ENCODE data around the gene RBM47. TPM values are rescaled to one million over a fixed set of nuclear protein-coding genes. Genes with fewer than 3 reads are reported as not detected.
"Not testable (repeated sequence)": the region's sequence is repeated elsewhere in the genome, so short reads cannot be mapped to it uniquely, and the experiment has no call there.

RBM47 gene
- total RNA-seq, 5 donors from 2014 or later (not counting 1 experiment from before 2014, with no cell fraction given) = 0.19 to 1.3 (median 0.79) TPM

- Mint-ChIP-seq H3K9me3 (no peaks in the 10 kb centered on the region), H3K27me3 (peaks cover 1 to 5% of the 10 kb centered on the region in 2 donors), H3K36me3 (no peaks in the 10 kb centered on the region), H3K27ac (no peak overlapping the region), H3K4me1 (no peaks in the 10 kb centered on the region), H3K4me3 (no peak overlapping the region)
- H3K27ac ChIP-seq (ENCODE audit: low read length) = no peak overlapping the region
- WGBS (ENCODE audit: insufficient coverage) = 35% methylated on average over 2 of the region's 3 CpGs
- H3K4me3 ChIP-seq (ENCODE audit: control insufficient read depth in 1 of 2, extremely low read depth in 1 of 2, low read length in 1 of 2) = no peak overlapping the region
- no peaks in the 10 kb centered on the region for H3K36me3 ChIP-seq (ENCODE audit: control insufficient read depth in 2 of 2, extremely low read depth in 1 of 2, insufficient read depth in 1 of 2, low read length in 1 of 2)
- no peaks in the 10 kb centered on the region for H3K4me1 ChIP-seq (ENCODE audit: control insufficient read depth in 1 of 2, extremely low read depth in 1 of 2, insufficient read depth in 2 of 2, low read length in 2 of 2)
- peaks cover 0 to 3% of the 10 kb centered on the region in 2 experiments for H3K27me3 ChIP-seq (replicated peaks in 1 of 2; ENCODE audit: control insufficient read depth in 2 of 2, extremely low read depth in 1 of 2, insufficient read depth in 2 of 2, low read length in 1 of 2)
- ChIA-PET CTCF (no interaction called here), POLR2A (no interaction called here)
- H3K9me3 ChIP-seq = no peaks in the 10 kb centered on the region
- ATAC-seq (replicated peaks in 1 of 4) = no peak
- peak in 3 of 35 experiments; percentile 1 to 33 (median 5) for DNase-seq
Observed at GRCh38 chr4:40564004-40564403, 65.7 kb downstream of the RBM47 start.

DNA sequence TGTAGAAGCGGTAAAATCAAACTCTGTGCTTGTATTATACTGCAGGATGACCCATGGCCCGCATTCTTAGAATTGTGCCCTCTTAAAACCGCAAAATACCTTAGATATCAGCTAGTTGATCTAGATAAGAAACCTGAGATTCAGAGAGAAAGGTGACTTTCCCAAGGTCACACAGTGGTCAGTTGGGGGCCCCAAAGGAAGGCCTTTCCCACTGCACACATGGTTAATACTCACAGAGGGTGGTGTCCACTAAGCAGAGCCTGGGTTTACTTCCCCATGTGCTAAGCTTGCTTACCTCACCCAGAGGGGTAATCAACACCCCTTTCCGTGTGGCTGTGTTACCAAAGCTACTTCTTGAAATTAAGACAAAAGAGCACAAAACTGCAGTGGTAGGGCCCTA, 66.3 kb downstream of the RBM47 start:
- no peak overlapping the region for H3K27ac Mint-ChIP-seq
- H3K27me3 Mint-ChIP-seq = peaks cover 0 to 5% of the 10 kb centered on the region in 2 donors
- no CpG with 5 or more reads among the region's 4 CpGs for WGBS (ENCODE audit: insufficient coverage)
- no peaks in the 10 kb centered on the region for H3K4me1 Mint-ChIP-seq
- ATAC-seq (replicated peaks in 1 of 4) (no peak), DNase-seq (no peak)
- no peaks in the 10 kb centered on the region for H3K36me3 Mint-ChIP-seq
- H3K9me3 Mint-ChIP-seq = no peaks in the 10 kb centered on the region
- CTCF ChIA-PET = no interaction called here
- POLR2A ChIA-PET = no interaction called here
- Histone ChIP-seq H3K4me3 (ENCODE audit: control insufficient read depth in 1 of 2, extremely low read depth in 1 of 2, low read length in 1 of 2) (no peak overlapping the region), H3K27me3 (replicated peaks in 1 of 2; ENCODE audit: control insufficient read depth in 2 of 2, extremely low read depth in 1 of 2, insufficient read depth in 2 of 2, low read length in 1 of 2) (peaks cover 0 to 3% of the 10 kb centered on the region in 2 experiments), H3K36me3 (ENCODE audit: control insufficient read depth in 2 of 2, extremely low read depth in 1 of 2, insufficient read depth in 1 of 2, low read length in 1 of 2) (no peaks in the 10 kb centered on the region), H3K9me3 (no peaks in the 10 kb centered on the region), H3K27ac (ENCODE audit: low read length) (no peak overlapping the region), H3K4me1 (ENCODE audit: control insufficient read depth in 1 of 2, extremely low read depth in 1 of 2, insufficient read depth in 2 of 2, low read length in 2 of 2) (no peaks in the 10 kb centered on the region)
- no peak overlapping the region for H3K4me3 Mint-ChIP-seq

DNA sequence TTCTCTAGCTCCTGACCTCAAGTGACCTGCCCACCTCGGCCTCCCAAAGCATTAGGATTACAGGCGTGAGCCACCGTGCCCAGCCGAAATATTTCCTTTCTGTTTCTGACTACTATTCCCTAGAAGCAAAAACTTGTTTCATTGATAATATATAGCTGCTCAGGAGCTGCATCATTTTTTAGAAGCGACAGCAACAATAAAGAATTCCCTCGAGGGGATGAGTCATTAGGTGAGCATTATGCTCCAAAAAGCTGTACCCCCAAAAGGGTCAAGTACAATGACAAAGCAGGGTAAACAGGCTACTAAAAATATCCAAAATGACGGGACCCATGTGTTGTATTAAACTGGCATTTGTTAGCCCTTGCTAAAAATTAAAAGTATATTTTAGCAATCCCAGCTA, 67.0 kb downstream of the RBM47 start:
- no peak overlapping the region for H3K27ac ChIP-seq (ENCODE audit: low read length)
- POLR2A ChIA-PET = no interaction called here
- Mint-ChIP-seq H3K27ac (no peak overlapping the region), H3K9me3 (no peaks in the 10 kb centered on the region), H3K4me1 (no peaks in the 10 kb centered on the region), H3K27me3 (peaks cover 0 to 5% of the 10 kb centered on the region in 2 donors), H3K4me3 (no peak overlapping the region), H3K36me3 (no peaks in the 10 kb centered on the region)
- H3K9me3 ChIP-seq = no peaks in the 10 kb centered on the region
- no peaks in the 10 kb centered on the region for H3K36me3 ChIP-seq (ENCODE audit: control insufficient read depth in 2 of 2, extremely low read depth in 1 of 2, insufficient read depth in 1 of 2, low read length in 1 of 2)
- no peak overlapping the region for H3K4me3 ChIP-seq (ENCODE audit: control insufficient read depth in 1 of 2, extremely low read depth in 1 of 2, low read length in 1 of 2)
- 85% methylated on average over 2 of the region's 7 CpGs for WGBS (ENCODE audit: insufficient coverage)
- H3K27me3 ChIP-seq (replicated peaks in 1 of 2; ENCODE audit: control insufficient read depth in 2 of 2, extremely low read depth in 1 of 2, insufficient read depth in 2 of 2, low read length in 1 of 2) = peaks cover 0 to 3% of the 10 kb centered on the region in 2 experiments
- ATAC-seq (replicated peaks in 1 of 4) = no peak
- no peak for DNase-seq
- CTCF ChIA-PET = no interaction called here
- no peaks in the 10 kb centered on the region for H3K4me1 ChIP-seq (ENCODE audit: control insufficient read depth in 1 of 2, extremely low read depth in 1 of 2, insufficient read depth in 2 of 2, low read length in 2 of 2)

DNA sequence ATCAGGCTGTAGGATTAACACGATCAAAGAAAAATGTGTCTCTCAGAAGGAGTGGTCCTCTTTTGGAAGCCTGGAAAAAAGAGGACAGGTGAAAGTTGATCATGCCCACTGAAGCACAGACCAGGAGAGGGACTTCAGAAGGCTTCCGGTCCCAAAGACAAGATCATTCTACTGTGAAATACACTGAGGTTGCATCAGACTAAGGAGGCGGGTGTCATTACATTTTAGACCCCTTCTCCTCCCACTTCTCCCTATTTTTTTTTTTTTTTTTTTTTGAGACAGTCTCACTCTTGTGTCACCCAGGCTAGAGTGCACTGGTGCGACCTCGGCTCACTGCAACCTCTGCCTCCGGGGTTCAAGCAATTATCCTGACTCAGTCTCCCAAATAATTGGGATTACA, 67.5 kb downstream of the RBM47 start:
- H3K9me3 Mint-ChIP-seq = no peaks in the 10 kb centered on the region
- no peak overlapping the region for H3K4me3 ChIP-seq (ENCODE audit: control insufficient read depth in 1 of 2, extremely low read depth in 1 of 2, low read length in 1 of 2)
- no peak overlapping the region for H3K27ac ChIP-seq (ENCODE audit: low read length)
- H3K4me1 ChIP-seq (ENCODE audit: control insufficient read depth in 1 of 2, extremely low read depth in 1 of 2, insufficient read depth in 2 of 2, low read length in 2 of 2) = no peaks in the 10 kb centered on the region
- no peak for DNase-seq
- WGBS (ENCODE audit: insufficient coverage) = 100% methylated on average over 1 of the region's 6 CpGs
- no peaks in the 10 kb centered on the region for H3K36me3 ChIP-seq (ENCODE audit: control insufficient read depth in 2 of 2, extremely low read depth in 1 of 2, insufficient read depth in 1 of 2, low read length in 1 of 2)
- ChIA-PET POLR2A (no interaction called here), CTCF (no interaction called here)
- H3K36me3 Mint-ChIP-seq = no peaks in the 10 kb centered on the region
- H3K27me3 Mint-ChIP-seq = peaks cover 0 to 5% of the 10 kb centered on the region in 2 donors
- no peak overlapping the region for H3K27ac Mint-ChIP-seq
- H3K27me3 ChIP-seq (replicated peaks in 1 of 2; ENCODE audit: control insufficient read depth in 2 of 2, extremely low read depth in 1 of 2, insufficient read depth in 2 of 2, low read length in 1 of 2) = peaks cover 0 to 3% of the 10 kb centered on the region in 2 experiments
- H3K4me3 Mint-ChIP-seq = no peak overlapping the region
- H3K4me1 Mint-ChIP-seq = no peaks in the 10 kb centered on the region
- H3K9me3 ChIP-seq = no peaks in the 10 kb centered on the region
- no peak for ATAC-seq (replicated peaks in 1 of 4)

- not testable (repeated sequence) for H3K4me1 ChIP-seq (ENCODE audit: control insufficient read depth in 1 of 2, extremely low read depth in 1 of 2, insufficient read depth in 2 of 2, low read length in 2 of 2); H3K4me3 Mint-ChIP-seq; H3K9me3 Mint-ChIP-seq; H3K36me3 ChIP-seq (ENCODE audit: control insufficient read depth in 2 of 2, extremely low read depth in 1 of 2, insufficient read depth in 1 of 2, low read length in 1 of 2); H3K27me3 ChIP-seq (replicated peaks in 1 of 2; ENCODE audit: control insufficient read depth in 2 of 2, extremely low read depth in 1 of 2, insufficient read depth in 2 of 2, low read length in 1 of 2); H3K27ac ChIP-seq (ENCODE audit: low read length); H3K27me3 Mint-ChIP-seq; DNase-seq; H3K36me3 Mint-ChIP-seq; H3K4me3 ChIP-seq (ENCODE audit: control insufficient read depth in 1 of 2, extremely low read depth in 1 of 2, low read length in 1 of 2); H3K4me1 Mint-ChIP-seq; ATAC-seq (replicated peaks in 1 of 4); H3K9me3 ChIP-seq; H3K27ac Mint-ChIP-seq
- 100% methylated on average over 1 of the region's 7 CpGs for WGBS (ENCODE audit: insufficient coverage)
- POLR2A ChIA-PET = interaction anchor here in 1 of 2 donors (0.6 kb wide), 1 partner anchor 406 kb away, joined by 8 read pairs; no protein-coding TSS in a partner anchor
- CTCF ChIA-PET = interaction anchor here in 1 of 2 donors (0.7 kb wide), 1 partner anchor 330 kb away, joined by 3 read pairs; no protein-coding TSS in a partner anchor
Observed at GRCh38 chr4:40561543-40562177, 68.0 kb downstream of the RBM47 start.

GRCh38 chr4:40559585-40560465, 69.8 kb downstream of the RBM47 start:
- Histone ChIP-seq H3K4me3 (ENCODE audit: control insufficient read depth in 1 of 2, extremely low read depth in 1 of 2, low read length in 1 of 2) (no peak overlapping the region), H3K4me1 (ENCODE audit: control insufficient read depth in 1 of 2, extremely low read depth in 1 of 2, insufficient read depth in 2 of 2, low read length in 2 of 2) (no peaks in the 10 kb centered on the region), H3K27ac (ENCODE audit: low read length) (no peak overlapping the region), H3K27me3 (replicated peaks in 1 of 2; ENCODE audit: control insufficient read depth in 2 of 2, extremely low read depth in 1 of 2, insufficient read depth in 2 of 2, low read length in 1 of 2) (peaks cover 0 to 3% of the 10 kb centered on the region in 2 experiments), H3K9me3 (no peaks in the 10 kb centered on the region), H3K36me3 (ENCODE audit: control insufficient read depth in 2 of 2, extremely low read depth in 1 of 2, insufficient read depth in 1 of 2, low read length in 1 of 2) (no peaks in the 10 kb centered on the region)
- no peaks in the 10 kb centered on the region for H3K36me3 Mint-ChIP-seq
- no peak for DNase-seq
- 33% methylated on average over 3 of the region's 5 CpGs for WGBS (ENCODE audit: insufficient coverage)
- no peaks in the 10 kb centered on the region for H3K4me1 Mint-ChIP-seq
- ChIA-PET POLR2A (no interaction called here), CTCF (no interaction called here)
- no peak overlapping the region for H3K4me3 Mint-ChIP-seq
- ATAC-seq (replicated peaks in 1 of 4) = no peak
- H3K27me3 Mint-ChIP-seq = no peaks in the 10 kb centered on the region
- H3K9me3 Mint-ChIP-seq = no peaks in the 10 kb centered on the region
- no peak overlapping the region for H3K27ac Mint-ChIP-seq
